ENCODE measurements around the gene MS4A3.

The MS4A3 gene

DNA sequence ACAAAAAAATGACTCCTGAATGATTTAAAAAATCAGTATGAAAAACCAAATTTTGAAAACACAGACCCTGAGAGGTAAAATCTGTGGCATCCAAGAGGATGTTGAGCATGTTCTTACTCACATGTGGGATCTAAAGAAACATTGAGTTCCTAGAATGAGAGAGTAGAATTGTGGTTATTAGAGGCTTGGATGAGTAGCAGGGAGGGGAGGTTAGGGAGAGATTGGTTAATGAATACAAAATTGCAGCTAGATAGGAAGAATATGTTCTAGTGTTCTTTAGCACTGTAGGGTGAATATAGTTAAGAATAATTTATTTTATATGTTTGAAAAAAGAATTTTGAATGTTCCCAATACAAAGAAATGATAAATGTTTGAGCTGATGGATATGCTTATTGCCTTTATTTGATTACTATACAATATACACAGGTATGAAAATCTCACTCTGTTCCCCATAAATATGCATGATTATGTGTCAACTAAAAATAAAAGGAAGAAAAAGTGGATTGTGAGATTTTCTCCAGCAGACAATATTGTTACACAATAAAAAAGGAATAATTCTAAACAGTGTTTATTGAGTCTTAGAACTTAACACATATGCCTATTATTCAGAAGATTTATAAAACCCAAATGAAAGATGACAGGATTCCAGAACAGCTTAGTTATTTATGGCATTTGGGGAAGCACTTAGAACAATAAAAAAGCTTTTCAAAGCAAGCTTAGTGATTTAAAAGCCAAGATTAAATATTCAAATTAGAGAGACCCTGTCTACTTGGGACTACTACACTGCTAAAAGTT, 60.7 kb downstream of the MS4A3 start:
- TF ChIP-seq, protein P1, sequence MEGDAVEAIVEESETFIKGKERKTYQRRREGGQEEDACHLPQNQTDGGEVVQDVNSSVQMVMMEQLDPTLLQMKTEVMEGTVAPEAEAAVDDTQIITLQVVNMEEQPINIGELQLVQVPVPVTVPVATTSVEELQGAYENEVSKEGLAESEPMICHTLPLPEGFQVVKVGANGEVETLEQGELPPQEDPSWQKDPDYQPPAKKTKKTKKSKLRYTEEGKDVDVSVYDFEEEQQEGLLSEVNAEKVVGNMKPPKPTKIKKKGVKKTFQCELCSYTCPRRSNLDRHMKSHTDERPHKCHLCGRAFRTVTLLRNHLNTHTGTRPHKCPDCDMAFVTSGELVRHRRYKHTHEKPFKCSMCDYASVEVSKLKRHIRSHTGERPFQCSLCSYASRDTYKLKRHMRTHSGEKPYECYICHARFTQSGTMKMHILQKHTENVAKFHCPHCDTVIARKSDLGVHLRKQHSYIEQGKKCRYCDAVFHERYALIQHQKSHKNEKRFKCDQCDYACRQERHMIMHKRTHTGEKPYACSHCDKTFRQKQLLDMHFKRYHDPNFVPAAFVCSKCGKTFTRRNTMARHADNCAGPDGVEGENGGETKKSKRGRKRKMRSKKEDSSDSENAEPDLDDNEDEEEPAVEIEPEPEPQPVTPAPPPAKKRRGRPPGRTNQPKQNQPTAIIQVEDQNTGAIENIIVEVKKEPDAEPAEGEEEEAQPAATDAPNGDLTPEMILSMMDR (IDR thresholded peaks at IDR 0.05), result no peak
- no peak for TF ChIP-seq ZFX (IDR thresholded peaks at IDR 0.05; ENCODE audit: borderline replicate concordance)
- no peak overlapping the region for H3K27ac ChIP-seq

DNA sequence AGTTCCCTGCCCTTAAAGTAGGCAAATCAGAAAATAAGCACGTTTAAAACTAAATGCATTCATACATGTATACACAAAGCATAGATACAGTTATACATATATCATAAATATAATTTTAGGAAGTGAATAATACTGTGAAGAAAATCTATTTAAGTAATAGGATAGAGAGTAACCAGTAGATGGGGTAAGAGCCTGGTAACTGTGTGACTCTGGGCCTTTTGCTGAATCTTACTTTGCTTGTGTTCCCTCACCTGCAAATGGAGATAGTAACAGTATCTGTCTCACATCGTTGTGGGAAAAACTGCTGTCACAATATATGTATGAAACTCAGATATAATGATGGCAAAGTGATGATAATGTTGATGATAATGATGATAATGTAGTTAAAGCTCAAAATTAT, 61.9 kb downstream of the MS4A3 start:
- H3K27ac ChIP-seq, result no peak overlapping the region
- TF ChIP-seq ZFX (IDR thresholded peaks at IDR 0.05; ENCODE audit: borderline replicate concordance), result no peak
- TF ChIP-seq, protein P1 (IDR thresholded peaks at IDR 0.05), result no peak

DNA sequence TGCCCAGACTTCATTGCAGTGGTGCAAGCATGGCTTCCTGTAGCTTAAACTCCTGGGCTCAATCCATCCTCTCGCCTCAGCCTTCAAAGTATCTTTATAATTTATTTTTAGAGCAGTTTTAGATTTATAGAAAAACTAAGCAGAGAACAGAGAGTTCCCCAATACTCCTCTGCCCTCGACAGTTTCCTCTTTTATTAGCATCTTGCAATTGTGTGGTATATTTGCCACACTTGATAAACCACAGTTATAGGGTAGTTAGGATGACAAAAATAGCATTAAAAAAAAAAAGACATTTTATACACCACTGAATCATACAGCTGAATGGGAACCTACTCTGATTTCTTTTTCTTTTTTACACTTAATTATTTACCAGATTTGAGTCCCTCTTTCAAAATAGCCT, 63.2 kb downstream of the MS4A3 start:
- H3K27ac ChIP-seq, result no peak overlapping the region
- no peak for TF ChIP-seq ZFX (IDR thresholded peaks at IDR 0.05; ENCODE audit: borderline replicate concordance)
- TF ChIP-seq, protein P1 (IDR thresholded peaks at IDR 0.05), result no peak
